GM12878 (cell line): ENCODE measurements around the gene ZC3H11A. TPM values are rescaled to one million over a fixed set of nuclear protein-coding genes. Genes with fewer than 3 reads are reported as not detected.

Experiments used
- ATAC-seq: fragments of 200-7000 bp; cut with Tn5 transposase; 3 replicates; pipeline ENCODE4 v1.9.1; 2020; ENCODE audit warnings: mild to moderate bottlenecking, moderate library complexity
- BruUV-seq: library from RNA; stranded (reverse); fragments of 400-500 nt; replicated peaks from 2 replicates; lab custom pipeline; 2021; lab: Mats Ljungman, UMichigan
- CTCF ChIA-PET: fragments of 300-600 bp; sonication (Branson Sonifier 250); formaldehyde crosslinking; extraction: SDS; loops from one replicate; lab custom pipeline; 2021; ENCODE audit warnings: inconsistent platforms; lab: Yijun Ruan, JAX
- POLR2A ChIA-PET: fragments of 350-600 bp; formaldehyde crosslinking; extraction: SDS; loops from one replicate; lab custom pipeline; 2021; ENCODE audit warnings: inconsistent platforms; lab: Charles Lee
- RAD21 ChIA-PET: fragments of 300-600 bp; sonication (Branson Sonifier 250); formaldehyde crosslinking; loops from one replicate; lab custom pipeline; 2023; ENCODE audit warnings: antibody characterized with exemption; ENCODE audit not compliant: unreplicated experiment; lab: Charles Lee
- SMC1A ChIA-PET: fragments of 300-600 bp; sonication (Branson Sonifier 250); formaldehyde crosslinking; loops from one replicate; lab custom pipeline; 2023; ENCODE audit not compliant: unreplicated experiment, uncharacterized antibody; lab: Charles Lee
- DNase-seq: peaks from one replicate; pipeline ENCODE4 v3.0.0-alpha.2; 2011; ENCODE audit warnings: low read depth, low spot score
- FAIRE-seq: peaks from 3 replicates; lab custom pipeline; 2011; peaks lifted over from hg19 to GRCh38; lab: Jason Lieb, UNC
- H2AFZ ChIP-seq: 2 replicates; pipeline ENCODE4 v1.6.0; 2011; ENCODE audit warnings: low read depth, low read length, control low read depth; ENCODE audit not compliant: control insufficient read depth
- H3K27ac ChIP-seq: 2 replicates; pipeline ENCODE4 v1.5.1; 2011; ENCODE audit warnings: control low read depth; ENCODE audit not compliant: control insufficient read depth, insufficient read depth
- H3K27me3 ChIP-seq, 2 experiments: replicated peaks in 1 of 2; 2 replicates each; pipeline versions ENCODE4 v1.6.0 to v1.6.1; 2011; ENCODE audit warnings: low read length in 1 of 2; ENCODE audit not compliant: control insufficient read depth in 2 of 2, insufficient read depth in 2 of 2
- H3K36me3 ChIP-seq, 2 experiments: 2 replicates each; pipeline ENCODE4 v1.5.1; 2011; ENCODE audit warnings: low read length in 1 of 2; ENCODE audit not compliant: control insufficient read depth in 2 of 2, insufficient read depth in 2 of 2
- H3K4me1 ChIP-seq: 2 replicates; pipeline ENCODE4 v1.6.1; 2011; ENCODE audit warnings: mild to moderate bottlenecking, low read length, moderate library complexity, mixed read lengths; ENCODE audit not compliant: control insufficient read depth, insufficient read depth
- H3K4me2 ChIP-seq: 2 replicates; pipeline ENCODE4 v1.6.0; 2011; ENCODE audit warnings: control low read depth; ENCODE audit not compliant: control insufficient read depth, insufficient read depth
- H3K4me3 ChIP-seq: fragments of 200-600 bp; sonication (generic); 2 replicates; pipeline ENCODE4 v1.5.1; 2016
- H3K79me2 ChIP-seq: 2 replicates; pipeline ENCODE4 v1.6.0; 2011; ENCODE audit warnings: low read length; ENCODE audit not compliant: control insufficient read depth, insufficient read depth
- H3K9ac ChIP-seq: 2 replicates; pipeline ENCODE4 v1.8.0; 2011; ENCODE audit warnings: low read length, control low read depth, mixed read lengths; ENCODE audit not compliant: control insufficient read depth, insufficient read depth
- H3K9me3 ChIP-seq: replicated peaks from 3 replicates; pipeline ENCODE4 v1.5.1; 2011; ENCODE audit warnings: mild to moderate bottlenecking, low read length; ENCODE audit not compliant: control insufficient read depth, insufficient read depth
- H4K20me1 ChIP-seq: 2 replicates; pipeline ENCODE4 v1.6.0; 2011; ENCODE audit not compliant: control insufficient read depth, insufficient read depth
- ATF7 ChIP-seq: fragments of 450-650 bp; IDR thresholded peaks from 2 replicates; pipeline ENCODE4 v1.6.1; 2016; ENCODE audit warnings: low read depth, mild to moderate bottlenecking
- EP300 ChIP-seq, 2 experiments: fragments of 150-350 bp in 1 of 2; IDR thresholded peaks; 2 replicates each; pipeline ENCODE4 v1.6.1; 2011 to 2012; ENCODE audit warnings: low read depth in 2 of 2, low read length in 2 of 2, borderline replicate concordance in 1 of 2, improper control_type of control experiment in 1 of 2, inconsistent platforms in 1 of 2; ENCODE audit not compliant: control insufficient read depth in 1 of 2
- ETV6 ChIP-seq, 2 experiments: fragments of 450-650 bp in 1 of 2; IDR thresholded peaks in 1 of 2; conservative IDR thresholded peaks in 1 of 2; 2 replicates each; pipeline ENCODE4 v1.6.1; 2014; ENCODE audit warnings: antibody characterized with exemption in 1 of 2, borderline replicate concordance in 1 of 2, low read depth in 1 of 2, mild to moderate bottlenecking in 1 of 2, moderate library complexity in 1 of 2
- EZH2 ChIP-seq: IDR thresholded peaks from 2 replicates; pipeline ENCODE4 v1.6.1; 2012; ENCODE audit warnings: low read depth, mild to moderate bottlenecking, control low read depth, inconsistent platforms, low read length, borderline replicate concordance; ENCODE audit not compliant: control insufficient read depth
- KAT2A ChIP-seq: conservative IDR thresholded peaks from 2 replicates; pipeline ENCODE4 v1.6.1; 2011; ENCODE audit warnings: low read depth, low read length; ENCODE audit not compliant: control insufficient read depth
- MEF2A ChIP-seq: IDR thresholded peaks from 2 replicates; pipeline ENCODE4 v1.6.1; 2011; ENCODE audit warnings: low read depth, mild to moderate bottlenecking, low read length, moderate library complexity; ENCODE audit not compliant: insufficient read depth
- MTA3 ChIP-seq: IDR thresholded peaks from 2 replicates; pipeline ENCODE4 v1.6.1; 2012; ENCODE audit warnings: low read length, inconsistent platforms, borderline replicate concordance
- PAX5 ChIP-seq: IDR thresholded peaks from 2 replicates; pipeline ENCODE4 v1.6.1; 2011; ENCODE audit warnings: low read depth, low read length, borderline replicate concordance
- SIN3A ChIP-seq: IDR thresholded peaks from 2 replicates; pipeline ENCODE4 v1.6.1; 2012; ENCODE audit warnings: low read depth, low read length, improper control_type of control experiment
- SMAD1 ChIP-seq: fragments of 450-650 bp; IDR thresholded peaks from 2 replicates; pipeline ENCODE4 v1.6.1; 2018; ENCODE audit warnings: mild to moderate bottlenecking, low read depth; ENCODE audit not compliant: partially characterized antibody
- STAT3 ChIP-seq: IDR thresholded peaks from 2 replicates; pipeline ENCODE4 v1.6.1; 2011; ENCODE audit warnings: low read depth, low read length, improper control_type of control experiment
- WRNIP1 ChIP-seq: IDR thresholded peaks from 2 replicates; pipeline ENCODE4 v1.6.1; 2011; ENCODE audit warnings: low read depth, low read length, improper control_type of control experiment, borderline replicate concordance
- ZNF24 ChIP-seq: fragments of 450-650 bp; IDR thresholded peaks from 2 replicates; pipeline ENCODE4 v1.6.1; 2017; ENCODE audit warnings: antibody characterized with exemption, mild to moderate bottlenecking
- WGBS: methylation state at CpG from one replicate; pipeline ENCODE4 v1.1.6; 2016; ENCODE audit warnings: low lambda C conversion rate; ENCODE audit not compliant: insufficient replicate concordance, insufficient coverage; ENCODE audit errors: missing lambda C conversion rate; 5-methylcytosine and 5-hydroxymethylcytosine counted together
- in situ Hi-C: fragments of 300-500 bp; cut with MboI; formaldehyde crosslinking; loops from 9 replicates; pipeline ENCODE4 v1.14.3; 2018; ENCODE audit warnings: mixed read lengths
- intact Hi-C: fragments of 100-400 bp; cut with micrococcal nuclease; formaldehyde crosslinking; loops from one replicate; pipeline ENCODE4 v1.14.2; 2022; ENCODE audit not compliant: unreplicated experiment
- polyA plus RNA-seq, 11 experiments: library from polyadenylated mRNA; depleted of rRNA in 4 of 11; unstranded in 6 of 11; stranded (reverse) in 5 of 11; fragments of >200 nt; fragmentation: Nextera tagmentation in 4 of 11; fragmentation: Illumina TruSeq in 1 of 11; extraction: Ambion mirVana in 4 of 11; extraction: Trizol in 1 of 11; gene quantifications; 1 replicate in 1 of 11; 2 replicates in 10 of 11; pipeline versions ENCODE4 v1.2.1 to v1.2.3, GENCODE V29; 2011 to 2016; ENCODE audit warnings: inconsistent platforms in 2 of 11, missing spikeins in 2 of 11, low read depth in 1 of 11
- total RNA-seq, 4 experiments: library from RNA; depleted of rRNA in 3 of 4; stranded (reverse); fragments of >200 nt in 3 of 4; fragmentation: Illumina TruSeq in 1 of 4; extraction: Trizol in 1 of 4; gene quantifications; 2 replicates each; pipeline versions ENCODE4 v1.2.1 to v1.2.3, GENCODE V29; 2013 to 2021
- TF ChIP-seq, protein P1 (sequence below): fragments of 150-350 bp; IDR thresholded peaks from 2 replicates; pipeline ENCODE4 v1.6.1; 2014; ENCODE audit warnings: mild to moderate bottlenecking, low read depth, low read length
- TF ChIP-seq, protein P2 (sequence below): fragments of 450-650 bp; IDR thresholded peaks from 2 replicates; pipeline ENCODE4 v1.6.1; 2016; ENCODE audit warnings: mild to moderate bottlenecking

ZC3H11A gene
- total and polyA plus RNA-seq, 10 of the 15 experiments (the other 5 are each of a cell fraction or from before 2014, with no cell fraction given), result 21.1 to 123 (median 60.8) TPM

GRCh38 chr1:203781962-203782361 lies 13.5 kb upstream of the ZC3H11A start:
- POLR2A ChIA-PET, result interaction anchor here (0.7 kb wide), 1 partner anchor 278 kb away, joined by 3 read pairs; no protein-coding TSS in a partner anchor

DNA sequence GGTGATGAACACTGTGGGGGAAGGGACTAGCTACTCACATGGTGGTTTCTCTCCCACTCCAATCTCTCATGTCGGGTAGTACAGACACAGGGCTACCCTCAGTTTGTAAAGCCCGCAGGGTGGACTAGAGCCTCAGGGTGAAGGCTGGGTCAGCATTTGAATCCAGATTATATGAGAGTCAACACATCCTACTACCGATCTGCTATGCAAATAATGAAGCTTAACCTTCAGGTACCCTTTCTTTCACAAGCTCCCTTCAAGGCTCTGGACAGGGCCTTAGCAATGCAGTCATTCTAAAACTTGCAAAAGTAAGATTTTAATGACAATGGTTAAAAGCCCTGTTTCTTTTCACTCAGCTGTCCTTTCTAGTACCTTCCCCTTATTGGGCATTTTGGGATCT lies 5.5 kb upstream of the ZC3H11A start:
- ATAC-seq (peak; percentile 58), FAIRE-seq (no peak), DNase-seq (no peak)
- Histone ChIP-seq H3K79me2 (no peaks in the 10 kb centered on the region), H3K27ac (no peak overlapping the region), H3K4me1 (peaks cover 2% of the 10 kb centered on the region; the same call in 1 of the 2 replicates), H3K27me3 (no peaks in the 10 kb centered on the region), H3K9me3 (no peaks in the 10 kb centered on the region), H2AFZ (no peak overlapping the region), H3K9ac (no peak overlapping the region), H3K36me3 (no peaks in the 10 kb centered on the region), H4K20me1 (no peaks in the 10 kb centered on the region), H3K4me2 (no peak overlapping the region), H3K4me3 (no peak overlapping the region)
- no TSS peak for BruUV-seq
- in situ Hi-C loops, result no loop called here
- POLR2A ChIA-PET, result no interaction called here
- TF ChIP-seq, protein P1, sequence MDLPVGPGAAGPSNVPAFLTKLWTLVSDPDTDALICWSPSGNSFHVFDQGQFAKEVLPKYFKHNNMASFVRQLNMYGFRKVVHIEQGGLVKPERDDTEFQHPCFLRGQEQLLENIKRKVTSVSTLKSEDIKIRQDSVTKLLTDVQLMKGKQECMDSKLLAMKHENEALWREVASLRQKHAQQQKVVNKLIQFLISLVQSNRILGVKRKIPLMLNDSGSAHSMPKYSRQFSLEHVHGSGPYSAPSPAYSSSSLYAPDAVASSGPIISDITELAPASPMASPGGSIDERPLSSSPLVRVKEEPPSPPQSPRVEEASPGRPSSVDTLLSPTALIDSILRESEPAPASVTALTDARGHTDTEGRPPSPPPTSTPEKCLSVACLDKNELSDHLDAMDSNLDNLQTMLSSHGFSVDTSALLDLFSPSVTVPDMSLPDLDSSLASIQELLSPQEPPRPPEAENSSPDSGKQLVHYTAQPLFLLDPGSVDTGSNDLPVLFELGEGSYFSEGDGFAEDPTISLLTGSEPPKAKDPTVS, result no peak
- TF ChIP-seq STAT3, result no peak
- TF ChIP-seq SIN3A, result no peak
- TF ChIP-seq MEF2A, result no peak
- TF ChIP-seq, protein P2, sequence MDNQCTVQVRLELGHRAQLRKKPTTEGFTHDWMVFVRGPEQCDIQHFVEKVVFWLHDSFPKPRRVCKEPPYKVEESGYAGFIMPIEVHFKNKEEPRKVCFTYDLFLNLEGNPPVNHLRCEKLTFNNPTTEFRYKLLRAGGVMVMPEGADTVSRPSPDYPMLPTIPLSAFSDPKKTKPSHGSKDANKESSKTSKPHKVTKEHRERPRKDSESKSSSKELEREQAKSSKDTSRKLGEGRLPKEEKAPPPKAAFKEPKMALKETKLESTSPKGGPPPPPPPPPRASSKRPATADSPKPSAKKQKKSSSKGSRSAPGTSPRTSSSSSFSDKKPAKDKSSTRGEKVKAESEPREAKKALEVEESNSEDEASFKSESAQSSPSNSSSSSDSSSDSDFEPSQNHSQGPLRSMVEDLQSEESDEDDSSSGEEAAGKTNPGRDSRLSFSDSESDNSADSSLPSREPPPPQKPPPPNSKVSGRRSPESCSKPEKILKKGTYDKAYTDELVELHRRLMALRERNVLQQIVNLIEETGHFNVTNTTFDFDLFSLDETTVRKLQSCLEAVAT, result no peak
- TF ChIP-seq MTA3, result no peak
- TF ChIP-seq ZNF24, result no peak
- no peak for TF ChIP-seq SMAD1
- no peak for TF ChIP-seq KAT2A
- no peak for TF ChIP-seq ATF7
- TF ChIP-seq WRNIP1, result no peak
- TF ChIP-seq PAX5, result no peak
- TF ChIP-seq EZH2, result no peak
- CTCF ChIA-PET, result interaction anchor here (1.2 kb wide), 1 partner anchor 164 kb away, joined by 3 read pairs; no protein-coding TSS in a partner anchor
- intact Hi-C loops, result no loop called here
- SMC1A ChIA-PET, result interaction anchor here (0.9 kb wide), 1 partner anchor 18 kb away, joined by 3 read pairs; no protein-coding TSS in a partner anchor
- RAD21 ChIA-PET, result no interaction called here
- 37% methylated on average over 3 of the region's 3 CpGs for WGBS

More at GRCh38 chr1:203781962-203782361, 13.5 kb upstream of the ZC3H11A start:
- no peaks in the 10 kb centered on the region for H3K36me3 ChIP-seq
- no peak overlapping the region for H3K4me3 ChIP-seq
- H3K4me2 ChIP-seq, result no peak overlapping the region
- H2AFZ ChIP-seq, result no peak overlapping the region
- FAIRE-seq (no peak), ATAC-seq (no peak), DNase-seq (no peak)
- H4K20me1 ChIP-seq, result no peaks in the 10 kb centered on the region
- H3K9ac ChIP-seq, result no peak overlapping the region
- H3K9me3 ChIP-seq, result no peaks in the 10 kb centered on the region
- ChIA-PET CTCF (no interaction called here), SMC1A (no interaction called here), RAD21 (no interaction called here)
- 44% methylated on average over 7 of the region's 7 CpGs for WGBS
- no peak for TF ChIP-seq EP300 (IDR thresholded peaks at IDR 0.05; ENCODE audit: borderline replicate concordance in 1 of 2, control insufficient read depth in 1 of 2, low read depth in 2 of 2, low read length in 2 of 2)
- no peak for TF ChIP-seq ETV6 (conservative IDR thresholded peaks at IDR 0.05 in 1 of 2, IDR thresholded peaks at IDR 0.05 in 1 of 2; ENCODE audit: borderline replicate concordance in 1 of 2, low read depth in 1 of 2)
- BruUV-seq, result no TSS peak
- H3K27ac ChIP-seq, result no peak overlapping the region
- no peaks in the 10 kb centered on the region for H3K27me3 ChIP-seq
- H3K79me2 ChIP-seq, result no peaks in the 10 kb centered on the region
- in situ Hi-C loops (no loop called here), intact Hi-C loops (no loop called here)
- no peaks in the 10 kb centered on the region for H3K4me1 ChIP-seq
